GM19240 (cell line): ENCODE results near the gene SLC2A10.

ENCODE experiments used
- DNase-seq: peaks from one replicate; pipeline ENCODE4 v3.0.0; 2011; ENCODE audit warnings: low spot score; ENCODE audit not compliant: insufficient read length

Gene SLC2A10

GRCh38 chr20:46725186-46726165 is 16.0 kb downstream of the SLC2A10 start:
- no peak for DNase-seq

DNA sequence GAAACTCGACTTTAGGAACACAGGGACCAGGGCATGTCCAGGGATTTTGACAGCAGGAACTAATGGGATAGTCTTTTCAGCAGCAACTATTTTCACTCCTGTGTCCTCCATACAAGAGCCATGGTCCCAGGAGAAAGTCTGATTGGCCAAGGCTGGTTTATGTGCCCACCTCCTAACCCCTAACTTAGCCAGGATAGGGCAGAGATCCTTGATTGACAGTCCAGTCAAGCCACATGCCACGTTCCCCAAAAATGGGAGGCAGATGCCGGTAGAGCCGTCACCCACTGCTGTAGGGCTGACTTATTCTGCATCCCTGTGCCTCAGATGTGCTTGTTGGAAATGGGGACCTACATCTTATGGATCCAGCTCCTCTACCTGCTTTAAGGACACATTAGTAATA is 22.3 kb downstream of the SLC2A10 start:
- no peak for DNase-seq

DNA sequence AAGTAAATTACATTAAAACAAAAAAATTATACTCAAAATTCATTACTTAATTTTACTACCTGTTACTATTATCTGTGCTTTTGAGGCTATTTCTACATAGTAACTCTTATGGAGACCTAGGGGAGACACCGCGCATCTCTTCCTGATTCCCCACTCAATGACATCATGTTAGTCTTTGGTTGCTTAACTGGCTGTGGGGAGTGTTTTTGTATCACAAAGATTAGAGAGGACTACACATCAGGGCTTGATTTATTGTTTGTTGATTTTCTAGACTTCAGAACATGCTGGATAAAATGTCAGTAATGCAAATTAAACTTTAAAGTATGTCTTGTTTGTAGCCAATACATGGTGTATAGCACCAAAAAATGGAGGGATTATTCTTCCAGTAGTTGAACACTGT is 26.0 kb downstream of the SLC2A10 start:
- DNase-seq, result no peak

- no peak for DNase-seq
These were observed 30.2 kb downstream of the SLC2A10 start for GRCh38 chr20:46739431-46740213.

DNA sequence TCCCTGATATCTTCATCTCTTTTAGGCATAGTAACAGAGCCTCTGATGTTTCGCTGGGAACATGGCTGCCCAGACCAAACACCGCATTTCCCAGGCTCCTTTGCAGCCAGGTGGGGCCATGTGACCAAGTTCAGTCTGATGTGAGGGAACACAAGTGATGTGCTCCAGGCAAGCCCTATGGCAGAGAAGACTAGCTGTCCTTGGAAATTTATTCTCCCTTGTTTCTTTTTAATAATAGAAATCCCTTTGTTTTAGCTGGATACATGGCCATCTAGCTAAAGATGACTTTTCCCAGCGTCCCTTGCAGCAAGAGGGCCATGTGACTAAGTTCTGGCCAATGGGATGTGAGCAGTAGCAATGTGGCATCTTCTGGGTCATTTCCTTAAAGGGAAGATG is 30.8 kb downstream of the SLC2A10 start:
- DNase-seq, result no peak

DNA sequence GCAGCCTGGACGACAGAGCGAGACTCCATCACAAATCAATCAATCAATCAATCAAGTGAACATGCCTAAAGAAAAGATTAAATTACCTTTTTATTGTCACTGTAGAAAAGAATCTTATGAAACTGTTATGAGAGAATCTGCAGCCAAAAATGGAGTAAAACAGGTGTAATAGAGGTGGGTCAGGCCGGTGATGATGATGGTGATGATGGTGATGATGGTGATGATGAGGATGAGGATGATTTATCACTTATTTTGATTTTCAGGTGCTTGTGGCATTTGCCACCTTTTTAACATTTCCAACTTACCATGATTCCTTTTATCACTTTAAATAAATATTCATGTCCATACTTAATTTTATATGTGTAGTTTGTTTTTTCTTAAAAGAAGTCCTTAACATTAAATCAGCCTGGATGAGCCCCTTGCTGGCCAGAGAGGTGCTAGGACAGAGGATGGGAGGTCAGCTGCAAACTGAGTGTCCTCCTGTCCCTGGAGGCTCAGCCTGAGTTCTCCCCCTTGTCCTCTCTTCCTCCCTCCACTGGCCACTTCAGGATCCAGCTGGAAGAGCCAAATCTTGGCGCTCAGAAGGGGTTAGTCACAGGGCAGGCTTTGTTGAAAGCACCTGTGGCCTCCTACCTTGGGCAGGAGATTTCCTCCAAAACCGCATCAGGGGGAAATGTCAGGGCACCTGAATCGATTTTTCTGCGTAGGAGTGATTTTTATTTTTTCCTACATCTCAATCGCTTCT is 32.6 kb downstream of the SLC2A10 start:
- no peak for DNase-seq

GRCh38 chr20:46742669-46743045 is 33.2 kb downstream of the SLC2A10 start:
- DNase-seq, result no peak

DNA sequence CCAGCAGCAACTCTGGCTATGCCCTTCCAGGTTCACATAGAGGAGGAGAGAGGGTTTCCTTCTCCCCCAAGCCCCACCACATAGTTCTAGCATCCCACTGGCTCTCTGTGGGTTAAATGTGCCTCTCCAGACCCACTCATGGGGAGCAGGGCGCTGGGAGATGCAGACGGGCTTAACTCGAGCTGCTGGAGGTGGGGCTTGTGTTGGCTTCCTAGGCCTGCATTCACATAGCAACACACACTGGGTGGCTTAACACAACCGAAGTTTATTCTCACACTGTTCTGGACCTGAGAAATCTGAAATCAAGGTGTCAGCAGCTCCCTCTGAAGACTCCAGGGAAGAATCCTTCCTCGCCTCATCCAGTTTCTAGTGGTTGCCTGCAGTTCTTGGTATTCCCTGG is 33.6 kb downstream of the SLC2A10 start:
- no peak for DNase-seq

DNA sequence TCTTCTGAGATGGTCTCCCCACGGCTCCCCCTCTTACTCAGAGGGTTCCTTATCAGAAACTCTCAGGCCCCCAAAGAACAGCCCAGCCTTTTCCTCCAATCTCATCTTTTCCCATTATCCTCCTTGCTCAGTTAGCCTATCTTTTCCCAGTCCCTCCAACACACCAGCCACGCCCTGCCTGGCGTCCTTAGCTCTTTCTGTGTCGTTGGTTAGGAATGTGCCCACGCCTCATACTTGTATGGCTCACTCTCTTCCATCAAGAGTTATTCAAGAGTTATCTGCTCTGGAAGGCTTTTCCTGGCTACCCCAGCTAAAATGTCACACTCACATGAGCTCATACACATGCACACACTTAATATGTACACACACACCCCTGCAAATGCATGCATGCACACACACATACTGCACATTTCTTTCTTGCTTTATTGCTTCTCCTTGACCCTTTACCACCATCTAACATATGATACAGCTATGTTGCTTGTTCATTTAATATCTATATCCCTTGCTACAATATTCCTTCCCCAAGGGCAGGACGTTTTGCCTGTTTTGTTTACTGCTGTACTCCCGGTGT is 37.6 kb downstream of the SLC2A10 start:
- no peak for DNase-seq

DNA sequence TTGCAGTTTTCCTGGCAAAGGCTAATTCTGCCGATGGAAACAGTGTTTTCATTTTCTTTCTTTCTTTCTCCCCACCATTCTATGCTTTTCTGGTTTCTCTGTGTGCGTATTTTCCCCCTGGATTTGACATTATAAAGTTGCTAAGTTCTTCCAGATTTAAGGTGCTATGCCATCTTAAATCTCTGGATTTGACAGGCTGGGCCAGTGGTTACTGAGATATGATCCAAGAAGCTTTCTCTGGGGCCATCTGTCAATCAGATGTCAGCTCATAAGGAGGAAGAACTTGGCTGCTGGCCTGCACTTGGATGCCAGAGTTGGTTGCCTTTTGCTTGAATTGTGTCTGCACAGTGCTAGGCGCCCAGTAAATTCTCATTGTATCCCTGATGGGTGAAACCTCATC is 39.7 kb downstream of the SLC2A10 start:
- DNase-seq, result no peak

DNA sequence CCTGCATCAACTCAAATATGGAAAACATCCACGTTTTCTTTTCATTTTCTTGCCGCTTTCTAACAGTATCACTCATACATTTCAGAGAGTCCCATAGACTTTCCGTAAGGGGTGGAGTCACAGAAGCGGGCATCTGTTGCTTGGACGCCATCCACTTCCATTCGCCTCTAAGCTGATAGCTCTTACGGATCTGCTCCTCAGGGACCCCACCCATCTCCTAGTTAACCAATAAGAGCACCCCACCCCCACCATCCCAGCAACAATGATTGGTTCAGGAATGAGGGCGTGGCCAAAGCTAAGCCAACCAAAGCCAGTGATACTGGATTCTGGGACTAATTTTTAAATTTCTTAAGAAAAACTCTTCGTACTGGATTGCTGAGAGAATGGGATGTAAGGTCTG is 42.4 kb downstream of the SLC2A10 start:
- no peak for DNase-seq

DNA sequence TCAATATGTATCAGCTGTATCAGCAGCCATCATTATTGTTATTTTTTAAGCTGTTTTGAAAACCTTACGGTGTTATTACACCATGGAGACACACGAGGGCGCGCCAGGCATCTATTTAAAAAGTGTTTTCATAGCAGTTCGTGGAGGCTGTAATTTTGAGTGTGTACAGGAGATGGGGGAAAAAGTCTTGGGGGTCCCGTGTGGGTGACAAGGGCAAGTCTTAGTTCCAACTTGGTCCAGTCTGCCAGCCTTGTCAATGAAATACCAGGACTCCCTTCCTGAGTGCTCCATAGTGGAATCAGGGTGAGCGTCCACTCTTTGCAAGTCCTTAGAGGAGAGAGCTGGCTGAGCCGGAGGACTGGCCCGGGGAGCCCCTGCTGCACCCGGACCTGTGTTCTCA is 43.3 kb downstream of the SLC2A10 start:
- DNase-seq, result peak; percentile 14

- no peak for DNase-seq
These were observed 46.3 kb downstream of the SLC2A10 start for GRCh38 chr20:46755483-46756413.

DNA sequence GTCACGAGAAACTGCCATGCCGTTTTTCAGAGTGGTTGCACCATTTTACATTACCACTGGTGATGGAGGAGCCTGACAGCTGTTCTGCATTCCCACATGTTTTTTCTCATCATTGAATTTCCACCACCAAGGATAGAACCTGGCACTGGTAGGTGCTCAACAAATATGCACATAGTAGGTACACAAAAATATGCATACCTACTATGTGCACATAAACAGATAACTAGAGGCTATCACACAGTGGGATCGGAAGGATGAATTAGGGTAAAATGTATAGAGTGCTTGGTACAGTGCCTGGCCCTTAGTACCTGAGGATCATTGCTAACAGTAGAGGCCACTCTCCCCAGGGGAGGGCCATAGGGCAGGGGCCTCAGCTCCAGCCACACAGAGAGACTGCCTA is 47.0 kb downstream of the SLC2A10 start:
- no peak for DNase-seq

GRCh38 chr20:46757135-46757534 is 47.7 kb downstream of the SLC2A10 start:
- DNase-seq, result no peak

DNA sequence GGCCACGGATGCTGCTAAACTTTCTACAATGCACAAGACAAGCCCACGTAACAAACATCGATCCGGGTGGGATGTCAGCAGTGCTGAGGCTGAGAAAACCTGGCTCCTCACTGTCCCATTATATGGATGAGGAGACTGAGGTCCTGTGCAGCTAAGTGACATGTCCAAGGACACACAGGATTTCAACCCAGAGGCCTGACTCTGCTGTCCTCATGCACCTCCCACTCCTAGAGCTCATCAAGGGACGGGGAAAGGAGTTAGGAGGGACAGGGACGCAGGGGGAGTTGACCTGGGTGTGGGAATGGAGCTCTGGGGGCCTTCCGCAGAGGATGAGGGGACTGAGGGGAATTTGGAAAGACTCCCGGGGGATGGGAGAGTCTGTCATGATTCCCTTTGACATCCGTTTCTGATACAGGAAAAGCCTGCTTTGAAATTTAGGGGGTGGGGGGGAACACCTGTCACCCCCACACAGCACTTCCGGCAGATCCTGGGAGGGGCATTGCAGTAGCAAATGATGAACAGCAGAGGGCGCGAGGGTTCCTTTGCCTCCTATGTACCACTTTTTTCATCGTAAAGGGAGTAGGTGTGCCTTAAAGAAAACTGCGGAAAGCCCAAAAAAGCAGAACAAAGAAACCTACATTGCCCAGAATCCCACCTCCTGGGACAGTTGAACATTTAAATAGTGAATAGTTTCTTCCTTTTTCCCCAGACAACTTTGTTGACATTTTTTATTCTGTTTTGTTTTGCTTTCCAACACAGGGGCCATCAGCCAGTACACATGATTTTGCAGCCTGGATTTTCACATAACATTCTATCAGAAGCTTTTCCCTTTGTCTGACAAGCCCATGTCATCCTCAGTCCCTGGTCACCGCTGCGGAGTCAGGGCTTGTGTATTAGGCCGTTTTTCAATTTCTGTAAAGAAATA is 48.6 kb downstream of the SLC2A10 start:
- peak; percentile 61 for DNase-seq

GRCh38 chr20:46758929-46759669 is 49.6 kb downstream of the SLC2A10 start:
- DNase-seq, result no peak

DNA sequence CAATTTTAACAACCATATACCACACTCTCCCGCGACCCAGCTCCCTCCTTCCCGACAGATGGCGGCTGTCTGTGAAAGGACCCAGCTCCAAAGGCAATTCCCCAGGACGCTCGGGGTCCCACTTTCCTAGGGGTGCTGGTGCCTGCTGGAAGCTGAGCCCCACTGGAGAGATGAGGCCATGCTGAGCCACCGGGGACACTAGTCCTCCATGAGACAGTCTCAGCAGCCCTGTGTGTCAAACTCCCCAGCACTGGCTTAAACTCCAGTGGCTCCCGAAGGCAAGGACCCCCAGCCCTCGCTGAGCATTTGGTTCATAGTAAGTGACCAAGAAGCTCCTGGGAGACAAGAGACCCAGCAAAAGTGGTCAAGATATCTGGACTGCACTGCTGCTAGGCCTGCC is 52.1 kb downstream of the SLC2A10 start:
- DNase-seq, result no peak

- no peak for DNase-seq
These were observed 54.6 kb downstream of the SLC2A10 start for GRCh38 chr20:46764068-46764467.
